HG02759 (cell line): ENCODE results near the gene CFAP20DC.
"Not testable (repeated sequence)": the region's sequence is repeated elsewhere in the genome, so short reads cannot be mapped to it uniquely, and the experiment has no call there.

Source experiments
- ATAC-seq: cut with Tn5 transposase; IDR thresholded peaks from one replicate; pipeline ENCODE4 v1.9.1; 2021; ENCODE audit warnings: mild to moderate bottlenecking, moderate library complexity; ENCODE audit not compliant: unreplicated experiment

Gene CFAP20DC

GRCh38 chr3:58754074-58754473 is 295.8 kb downstream of the CFAP20DC start:
- ATAC-seq, result peak; percentile 83

- ATAC-seq, result peak; percentile 30
Measured at GRCh38 chr3:58751882-58752567, 297.8 kb downstream of the CFAP20DC start.

DNA sequence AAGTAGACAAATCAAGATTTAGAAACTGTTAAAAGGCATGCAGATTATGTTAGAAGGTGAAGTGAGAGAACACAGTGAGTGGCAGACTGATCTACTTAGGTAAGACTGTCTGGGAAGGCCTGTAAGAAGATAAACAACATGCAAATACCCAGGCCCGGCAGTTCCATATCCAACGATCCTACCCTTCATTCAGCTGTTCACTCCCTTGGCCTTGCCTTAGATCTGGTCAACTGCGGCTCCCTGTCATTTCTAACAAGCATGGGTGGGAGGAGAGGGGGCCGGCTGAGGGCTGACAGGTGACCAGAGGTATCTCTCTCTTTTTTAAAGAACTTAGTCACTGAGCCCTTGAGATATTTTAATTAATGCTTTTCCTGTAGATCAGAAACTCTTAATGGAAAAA is 298.6 kb downstream of the CFAP20DC start:
- ATAC-seq, result no peak

GRCh38 chr3:58749948-58750347 is 299.9 kb downstream of the CFAP20DC start:
- no peak for ATAC-seq

DNA sequence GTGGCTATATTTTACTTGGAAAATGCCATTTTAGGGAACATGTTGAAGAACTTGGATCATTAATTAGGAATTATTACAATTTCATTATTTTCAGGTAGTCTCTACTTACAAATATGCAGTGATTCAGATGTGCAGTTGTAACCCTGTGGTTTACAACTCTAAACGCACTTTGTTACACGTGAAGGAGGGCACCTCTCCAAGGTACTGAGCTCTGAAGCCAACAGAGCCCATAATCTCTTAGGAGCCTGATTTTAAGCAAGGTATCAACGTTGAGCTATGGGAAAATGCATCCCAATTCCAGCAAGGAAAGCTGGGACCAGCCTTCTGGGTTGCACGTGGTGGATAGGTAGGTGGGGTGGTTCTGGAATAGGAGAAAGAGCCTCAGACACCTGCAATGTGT is 301.8 kb downstream of the CFAP20DC start:
- no peak for ATAC-seq

GRCh38 chr3:58746758-58747157 is 303.1 kb downstream of the CFAP20DC start:
- ATAC-seq, result no peak

GRCh38 chr3:58743296-58743695 is 306.5 kb downstream of the CFAP20DC start:
- ATAC-seq, result peak; percentile 48

DNA sequence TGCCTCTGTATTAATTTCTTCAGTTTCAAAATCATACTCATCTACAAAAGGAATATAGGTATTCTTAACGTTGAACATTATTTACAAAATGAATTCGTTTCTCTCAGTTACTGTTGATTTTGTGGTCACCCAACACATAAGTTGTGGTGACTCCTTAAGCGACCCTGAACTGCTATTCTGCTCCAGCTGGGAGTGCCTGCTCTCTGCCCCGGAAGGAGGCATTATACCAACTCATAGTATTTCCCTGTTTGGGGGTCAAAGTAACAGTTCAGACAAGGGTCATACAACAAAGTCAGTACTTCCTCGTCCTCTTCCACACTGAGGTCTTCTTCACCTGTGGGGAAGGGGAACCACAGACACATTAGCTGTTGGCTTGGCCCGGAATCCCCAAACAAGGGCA is 307.6 kb downstream of the CFAP20DC start:
- no peak for ATAC-seq

DNA sequence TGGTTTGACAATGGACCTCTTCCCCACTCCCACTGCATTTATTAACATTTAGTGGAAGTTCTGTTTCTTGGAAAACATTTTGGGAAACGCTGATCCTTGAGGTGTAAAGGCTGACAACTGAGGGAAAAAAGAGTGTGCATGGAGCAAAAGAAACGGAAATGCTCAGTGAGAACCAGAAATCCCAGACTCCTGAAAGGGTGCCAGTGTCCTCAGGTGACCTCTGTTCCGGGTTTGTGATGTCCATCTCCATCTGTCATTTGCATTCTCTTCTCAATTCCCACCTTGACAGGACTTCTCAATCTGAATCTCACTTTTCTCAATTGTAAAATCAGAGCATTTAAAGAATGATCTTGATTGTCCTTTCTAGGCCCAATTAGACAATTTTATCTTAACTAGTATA is 312.2 kb downstream of the CFAP20DC start:
- no peak for ATAC-seq

DNA sequence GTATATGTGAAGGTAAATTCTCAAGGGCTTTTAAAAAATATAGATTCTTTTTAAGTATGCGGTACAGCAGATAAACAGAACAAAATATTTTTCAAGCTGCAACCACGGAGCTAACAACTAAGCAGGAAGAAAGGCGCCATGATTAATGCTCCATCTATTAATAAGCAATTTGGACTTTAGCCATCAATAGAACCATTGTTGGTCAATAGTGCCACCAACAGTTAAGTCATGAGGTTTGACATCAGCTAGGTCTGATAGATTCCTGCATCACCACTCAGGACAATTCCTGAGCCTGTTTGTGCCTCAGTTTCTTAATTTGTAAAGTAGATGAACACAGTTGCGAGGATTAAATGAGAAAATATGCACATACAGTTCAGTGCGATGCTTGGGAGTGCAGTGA is 318.2 kb downstream of the CFAP20DC start:
- no peak for ATAC-seq

DNA sequence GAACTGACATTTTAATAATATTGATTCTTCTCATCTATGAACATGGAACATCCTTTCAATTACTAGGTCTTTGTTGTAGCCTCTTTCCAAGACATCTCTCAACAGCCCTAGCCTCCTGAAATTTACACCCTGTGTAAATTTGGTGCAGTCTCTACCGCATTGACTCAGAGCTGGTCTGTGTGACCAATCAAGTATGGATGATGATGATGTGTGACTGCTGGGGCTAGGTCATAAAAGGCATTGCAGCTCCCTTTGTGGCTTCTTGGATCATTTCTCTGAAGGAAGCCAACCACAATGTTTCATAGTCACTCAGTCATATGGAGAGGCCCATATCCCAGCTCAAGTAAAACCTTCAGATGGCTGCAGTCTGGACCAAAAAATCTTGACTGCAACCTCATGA is 321.1 kb downstream of the CFAP20DC start:
- ATAC-seq, result no peak

GRCh38 chr3:58725326-58725853 is 324.4 kb downstream of the CFAP20DC start:
- ATAC-seq, result peak; percentile 56

GRCh38 chr3:58724336-58724735 is 325.5 kb downstream of the CFAP20DC start:
- no peak for ATAC-seq

- no peak for ATAC-seq
Measured at GRCh38 chr3:58723173-58723572, 326.7 kb downstream of the CFAP20DC start.

DNA sequence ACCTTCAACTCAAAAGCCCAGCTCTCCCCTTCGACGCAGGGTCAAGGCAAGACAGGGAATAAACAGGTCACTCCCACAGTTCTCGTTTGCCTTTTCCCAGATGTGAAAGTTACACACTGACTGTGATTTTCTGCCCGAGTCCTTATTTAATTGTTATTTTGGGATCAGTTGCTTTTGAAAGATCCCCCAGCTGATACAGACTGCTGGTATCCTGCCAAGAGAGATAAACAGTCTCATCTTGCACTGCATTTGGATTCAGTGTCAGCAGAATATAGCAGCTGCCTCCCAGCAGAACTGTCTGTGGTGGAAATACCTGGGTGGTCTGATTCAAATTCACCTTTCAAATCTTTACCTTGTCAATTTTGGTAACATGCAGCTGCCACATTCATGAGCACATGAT is 327.3 kb downstream of the CFAP20DC start:
- no peak for ATAC-seq

- no peak for ATAC-seq
Measured at GRCh38 chr3:58720526-58720925, 329.3 kb downstream of the CFAP20DC start.

- ATAC-seq, result no peak
Measured at GRCh38 chr3:58719684-58720083, 330.1 kb downstream of the CFAP20DC start.

- ATAC-seq, result no peak
Measured at GRCh38 chr3:58713715-58714401, 336.0 kb downstream of the CFAP20DC start.

DNA sequence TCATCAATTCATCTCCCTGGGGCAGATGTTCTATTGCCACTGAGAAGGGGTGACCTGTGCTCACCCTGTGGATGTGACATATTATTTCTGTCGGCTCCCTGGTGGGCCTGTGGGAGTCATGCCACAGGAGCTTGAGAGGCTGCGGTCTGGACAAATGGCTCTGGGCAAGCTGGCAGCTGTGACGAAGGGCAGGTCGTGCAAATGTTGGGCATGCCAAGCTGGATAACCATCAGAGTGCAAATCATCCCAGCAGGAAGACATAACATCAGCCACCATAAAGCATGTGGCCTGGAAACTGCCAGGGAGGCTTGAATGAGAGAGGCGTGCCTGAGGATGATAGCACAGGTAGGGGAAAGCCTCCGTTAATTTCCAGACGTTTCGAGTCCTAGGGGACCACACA is 338.0 kb downstream of the CFAP20DC start:
- ATAC-seq, result no peak

DNA sequence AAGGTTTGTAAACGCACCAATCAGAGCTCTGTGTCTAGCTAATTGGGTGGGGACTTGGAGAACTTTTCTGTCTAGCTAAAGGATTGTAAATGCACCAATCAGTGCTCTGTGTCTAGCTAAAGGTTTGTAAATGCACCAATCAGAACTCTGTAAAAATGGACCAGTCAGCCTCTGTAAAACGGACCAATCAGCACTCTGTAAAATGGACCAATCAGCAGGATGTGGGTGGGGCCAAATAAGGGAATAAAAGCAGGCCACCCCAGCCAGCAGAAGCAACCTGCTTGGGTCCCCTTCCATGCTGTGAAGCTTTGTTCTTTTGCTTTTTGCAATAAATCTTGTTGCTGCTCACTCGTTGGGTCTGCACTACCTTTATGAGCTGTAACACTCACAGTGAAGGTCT is 340.8 kb downstream of the CFAP20DC start:
- ATAC-seq, result not testable (repeated sequence)

GRCh38 chr3:58708116-58708791 is 341.6 kb downstream of the CFAP20DC start:
- ATAC-seq, result no peak
